Gastroesophageal sphincter (tissue), 4 donors: ENCODE results near the gene TAS2R39. TPM values are rescaled to one million over a fixed set of nuclear protein-coding genes. Genes with fewer than 3 reads are reported as not detected.
"Not testable (repeated sequence)": the region's sequence is repeated elsewhere in the genome, so short reads cannot be mapped to it uniquely, and the experiment has no call there.

Experiments
- ATAC-seq: fragments of 150-250 bp; one replicate; pipeline ENCODE4 v1.9.1; 2016; ENCODE audit warnings: mild to moderate bottlenecking, moderate library complexity
- H3K27ac ChIP-seq, 4 donors: fragments of 200-600 bp; sonication (generic) in 3 of 4; 1 replicate in 3 of 4; 2 replicates in 1 of 4; pipeline ENCODE4 v1.5.1; 2016 to 2019
- H3K27me3 ChIP-seq: fragments of 200-600 bp; sonication (generic); one replicate; pipeline ENCODE4 v1.5.1; 2019
- H3K36me3 ChIP-seq, 2 donors: fragments of 200-600 bp; sonication (generic); one replicate each; pipeline ENCODE4 v1.5.1; 2019; ENCODE audit warnings: control low read depth in 1 of 2
- H3K4me1 ChIP-seq, 3 donors: fragments of 200-600 bp; sonication (generic); 1 replicate in 2 of 3; 2 replicates in 1 of 3; pipeline ENCODE4 v1.5.1; 2016 to 2019; ENCODE audit warnings: control low read depth in 2 of 3
- H3K4me3 ChIP-seq, 2 donors: fragments of 200-600 bp; sonication (generic); one replicate each; pipeline ENCODE4 v1.5.1; 2019; ENCODE audit warnings: mild to moderate bottlenecking in 1 of 2, moderate library complexity in 1 of 2
- H3K9me3 ChIP-seq, 3 donors: fragments of 200-600 bp; sonication (generic); one replicate each; pipeline ENCODE4 v1.5.1; 2017 to 2019; ENCODE audit warnings: control low read depth in 2 of 3
- CTCF ChIP-seq, 4 experiments: fragments of 200-600 bp in 2 of 4; fragments of 450-650 bp in 2 of 4; sonication (generic) in 1 of 4; IDR thresholded peaks; one replicate each; pipeline ENCODE4 v1.5.1; 2017 to 2019; ENCODE audit warnings: antibody characterized with exemption in 4 of 4, mild to moderate bottlenecking in 2 of 4, moderate library complexity in 2 of 4
- EP300 ChIP-seq: sonication (generic); formaldehyde crosslinking; IDR thresholded peaks from one replicate; pipeline ENCODE4 v1.6.1; 2017; ENCODE audit warnings: antibody characterized with exemption, mild to moderate bottlenecking
- POLR2A ChIP-seq, 2 donors: fragments of 450-650 bp; IDR thresholded peaks; one replicate each; pipeline ENCODE4 v1.6.1; 2017; ENCODE audit warnings: antibody characterized with exemption in 2 of 2, mild to moderate bottlenecking in 2 of 2, moderate library complexity in 1 of 2
- POLR2AphosphoS5 ChIP-seq: sonication (generic); formaldehyde crosslinking; IDR thresholded peaks from one replicate; pipeline ENCODE4 v1.6.1; 2017; ENCODE audit warnings: antibody characterized with exemption
- WGBS, 2 donors: methylation state at CpG; one replicate each; pipeline ENCODE4 v1.1.5; 2018; ENCODE audit warnings: low coverage in 1 of 2; 5-methylcytosine and 5-hydroxymethylcytosine counted together
- total RNA-seq, 4 donors: library from RNA; depleted of rRNA; stranded (reverse); fragments of >200 nt; gene quantifications; one replicate each; pipeline ENCODE4 v1.1.0, GENCODE V29; 2016

The TAS2R39 gene
- total RNA-seq = not detected

- Histone ChIP-seq H3K4me1 (no peaks in the 10 kb centered on the region), H3K9me3 (peaks cover 0 to 14% (median 0%) of the 10 kb centered on the region in 3 donors), H3K27ac (no peak within 1 kb of the TSS), H3K4me3 (no peak within 1 kb of the TSS), H3K27me3 (no peaks in the 10 kb centered on the region), H3K36me3 (no peaks in the 10 kb centered on the region)
- WGBS, 2 donors = 88% methylated on average over 3 of the region's 3 CpGs
- TF ChIP-seq POLR2A (IDR thresholded peaks at IDR 0.05) (no peak), CTCF (IDR thresholded peaks at IDR 0.05) (no peak), POLR2AphosphoS5 (no peak), EP300 (no peak)
- ATAC-seq = no peak
Observed at GRCh38 chr7:143183024-143183423, at the start of gene TAS2R39. Gene TAS2R39, plus strand, starts transcription at chr7:143183419. Its CDS starts 0 bp downstream, at chr7:143183419.

GRCh38 chr7:143147070-143147469 lies 36.1 kb upstream of the TAS2R39 start:
- Histone ChIP-seq H3K27ac (no peak overlapping the region), H3K4me1 (no peaks in the 10 kb centered on the region), H3K27me3 (no peaks in the 10 kb centered on the region), H3K9me3 (no peaks in the 10 kb centered on the region), H3K36me3 (no peaks in the 10 kb centered on the region), H3K4me3 (no peak overlapping the region)
- TF ChIP-seq POLR2A (IDR thresholded peaks at IDR 0.05) (no peak), EP300 (no peak), CTCF (IDR thresholded peaks at IDR 0.05) (no peak), POLR2AphosphoS5 (no peak)
- ATAC-seq = no peak

GRCh38 chr7:143148050-143148449 lies 35.2 kb upstream of the TAS2R39 start:
- H3K27ac ChIP-seq = no peak overlapping the region
- no peaks in the 10 kb centered on the region for H3K4me1 ChIP-seq
- no peaks in the 10 kb centered on the region for H3K9me3 ChIP-seq
- no peak for ATAC-seq
- H3K4me3 ChIP-seq = no peak overlapping the region
- no peaks in the 10 kb centered on the region for H3K27me3 ChIP-seq
- H3K36me3 ChIP-seq = no peaks in the 10 kb centered on the region
- TF ChIP-seq POLR2AphosphoS5 = no peak
- TF ChIP-seq EP300 = no peak
- no peak for TF ChIP-seq POLR2A (IDR thresholded peaks at IDR 0.05)
- no peak for TF ChIP-seq CTCF (IDR thresholded peaks at IDR 0.05)
- WGBS, 2 donors = 51 to 76% methylated on average over 3 to 4 of the region's 4 CpGs

GRCh38 chr7:143148651-143149050 lies 34.6 kb upstream of the TAS2R39 start:
- no peaks in the 10 kb centered on the region for H3K27me3 ChIP-seq
- H3K27ac ChIP-seq = no peak overlapping the region
- no peak for ATAC-seq
- no peaks in the 10 kb centered on the region for H3K9me3 ChIP-seq
- no peaks in the 10 kb centered on the region for H3K36me3 ChIP-seq
- no peaks in the 10 kb centered on the region for H3K4me1 ChIP-seq
- no peak overlapping the region for H3K4me3 ChIP-seq
- TF ChIP-seq POLR2A (IDR thresholded peaks at IDR 0.05) (no peak), CTCF (IDR thresholded peaks at IDR 0.05) (no peak), POLR2AphosphoS5 (no peak), EP300 (no peak)

- H3K4me3 ChIP-seq, H3K4me1 ChIP-seq, H3K27ac ChIP-seq, H3K9me3 ChIP-seq, ATAC-seq, H3K27me3 ChIP-seq, H3K36me3 ChIP-seq: not testable (repeated sequence)
- WGBS, 2 donors = 92% methylated on average over 5 to 6 of the region's 6 CpGs
Observed at GRCh38 chr7:143150696-143151095, 32.5 kb upstream of the TAS2R39 start.

- not testable (repeated sequence) for ATAC-seq, H3K4me1 ChIP-seq
- 75 to 80% methylated on average over 2 of the region's 3 CpGs for WGBS, 2 donors
Observed at GRCh38 chr7:143158617-143159016, 24.6 kb upstream of the TAS2R39 start.

More at GRCh38 chr7:143158617-143159016, 24.6 kb upstream of the TAS2R39 start:
- not testable (repeated sequence) for H3K9me3 ChIP-seq, H3K4me3 ChIP-seq, H3K36me3 ChIP-seq, H3K27ac ChIP-seq, H3K27me3 ChIP-seq
